Upper lobe of left lung (tissue), 4 donors: ENCODE results near the gene SLC25A42.

Experiments used
- CTCF ChIP-seq, 6 experiments: fragments of 450-650 bp in 4 of 6; fragments of 200-600 bp in 2 of 6; sonication (generic) in 2 of 6; IDR thresholded peaks; one replicate each; pipeline ENCODE4 v1.5.1; 2016 to 2019; ENCODE audit warnings: antibody characterized with exemption in 6 of 6
- POLR2A ChIP-seq, 4 donors: fragments of 450-650 bp; IDR thresholded peaks; one replicate each; pipeline ENCODE4 v1.5.1; 2016 to 2017; ENCODE audit warnings: antibody characterized with exemption in 4 of 4, mild to moderate bottlenecking in 2 of 4
- POLR2AphosphoS5 ChIP-seq, 2 donors: sonication (generic); formaldehyde crosslinking; IDR thresholded peaks; one replicate each; pipeline ENCODE4 v1.5.1; 2017; ENCODE audit warnings: antibody characterized with exemption in 2 of 2

- TF ChIP-seq POLR2A (IDR thresholded peaks at IDR 0.05): no peak
- no peak for TF ChIP-seq CTCF (IDR thresholded peaks at IDR 0.05)
- no peak for TF ChIP-seq POLR2AphosphoS5 (IDR thresholded peaks at IDR 0.05)
Measured at GRCh38 chr19:19162495-19162894, 98.7 kb downstream of the SLC25A42 start.
